Measurements from ENCODE around the gene C1GALT1. TPM values are rescaled to one million over a fixed set of nuclear protein-coding genes. Genes with fewer than 3 reads are reported as not detected.
"Not testable (repeated sequence)": the region's sequence is repeated elsewhere in the genome, so short reads cannot be mapped to it uniquely, and the experiment has no call there.

C1GALT1 gene
- total RNA-seq, 1 donor from 2014 or later = 63.4 TPM

GRCh38 chr7:7138897-7139296 is 43.4 kb upstream of the C1GALT1 start:
- no peak overlapping the region for H3K4me3 Mint-ChIP-seq (ENCODE audit: low read depth)
- H3K36me3 Mint-ChIP-seq (ENCODE audit: insufficient read depth) = peaks cover 4% of the 10 kb centered on the region
- peaks cover 17% of the 10 kb centered on the region for H3K9me3 Mint-ChIP-seq (ENCODE audit: low read depth)
- H3K4me1 Mint-ChIP-seq (ENCODE audit: low read depth) = peaks cover 19% of the 10 kb centered on the region
- TF ChIP-seq CTCF (IDR thresholded peaks at IDR 0.05; ENCODE audit: unreplicated experiment) = no peak
- H3K27me3 Mint-ChIP-seq = no peaks in the 10 kb centered on the region
- H3K27ac Mint-ChIP-seq = no peak overlapping the region
- no peak for DNase-seq (ENCODE audit: low spot score, unreplicated experiment)

GRCh38 chr7:7143404-7143803 is 38.9 kb upstream of the C1GALT1 start:
- not testable (repeated sequence) for H3K4me1 Mint-ChIP-seq (ENCODE audit: low read depth)

GRCh38 chr7:7145151-7145550 is 37.2 kb upstream of the C1GALT1 start:
- peaks cover 27% of the 10 kb centered on the region for H3K9me3 Mint-ChIP-seq (ENCODE audit: low read depth)
- H3K27ac Mint-ChIP-seq; H3K36me3 Mint-ChIP-seq (ENCODE audit: insufficient read depth); DNase-seq (ENCODE audit: low spot score, unreplicated experiment); H3K4me1 Mint-ChIP-seq (ENCODE audit: low read depth); H3K4me3 Mint-ChIP-seq (ENCODE audit: low read depth); H3K27me3 Mint-ChIP-seq: not testable (repeated sequence)

More at GRCh38 chr7:7143404-7143803, 38.9 kb upstream of the C1GALT1 start:
- H3K27ac Mint-ChIP-seq; DNase-seq (ENCODE audit: low spot score, unreplicated experiment); H3K27me3 Mint-ChIP-seq; H3K36me3 Mint-ChIP-seq (ENCODE audit: insufficient read depth); H3K4me3 Mint-ChIP-seq (ENCODE audit: low read depth): not testable (repeated sequence)
- H3K9me3 Mint-ChIP-seq (ENCODE audit: low read depth) = peaks cover 29% of the 10 kb centered on the region

GRCh38 chr7:7146837-7147236 is 35.5 kb upstream of the C1GALT1 start:
- H3K4me1 Mint-ChIP-seq (ENCODE audit: low read depth) = no peaks in the 10 kb centered on the region
- H3K4me3 Mint-ChIP-seq (ENCODE audit: low read depth) = no peak overlapping the region
- peaks cover 20% of the 10 kb centered on the region for H3K9me3 Mint-ChIP-seq (ENCODE audit: low read depth)
- no peak for TF ChIP-seq CTCF (IDR thresholded peaks at IDR 0.05; ENCODE audit: unreplicated experiment)
- peaks cover 9% of the 10 kb centered on the region for H3K36me3 Mint-ChIP-seq (ENCODE audit: insufficient read depth)
- no peak overlapping the region for H3K27ac Mint-ChIP-seq
- DNase-seq (ENCODE audit: low spot score, unreplicated experiment) = no peak
- H3K27me3 Mint-ChIP-seq = no peaks in the 10 kb centered on the region

GRCh38 chr7:7148798-7149481 is 33.4 kb upstream of the C1GALT1 start:
- Mint-ChIP-seq H3K27ac (no peak overlapping the region), H3K4me3 (ENCODE audit: low read depth) (no peak overlapping the region), H3K9me3 (ENCODE audit: low read depth) (peaks cover 15% of the 10 kb centered on the region), H3K36me3 (ENCODE audit: insufficient read depth) (peaks cover 4% of the 10 kb centered on the region), H3K4me1 (ENCODE audit: low read depth) (no peaks in the 10 kb centered on the region), H3K27me3 (no peaks in the 10 kb centered on the region)
- no peak for TF ChIP-seq CTCF (IDR thresholded peaks at IDR 0.05; ENCODE audit: unreplicated experiment)
- DNase-seq (ENCODE audit: low spot score, unreplicated experiment) = no peak

GRCh38 chr7:7151285-7151684 is 31.1 kb upstream of the C1GALT1 start:
- no peaks in the 10 kb centered on the region for H3K4me1 Mint-ChIP-seq (ENCODE audit: low read depth)
- H3K4me3 Mint-ChIP-seq (ENCODE audit: low read depth) = no peak overlapping the region
- DNase-seq (ENCODE audit: low spot score, unreplicated experiment) = no peak
- no peaks in the 10 kb centered on the region for H3K27me3 Mint-ChIP-seq
- peaks cover 13% of the 10 kb centered on the region for H3K9me3 Mint-ChIP-seq (ENCODE audit: low read depth)
- no peak overlapping the region for H3K27ac Mint-ChIP-seq
- TF ChIP-seq CTCF (IDR thresholded peaks at IDR 0.05; ENCODE audit: unreplicated experiment) = no peak
- peaks cover 3% of the 10 kb centered on the region for H3K36me3 Mint-ChIP-seq (ENCODE audit: insufficient read depth)
